H1 (cell line): ENCODE data around the gene CSHL1.
"Not testable (repeated sequence)": the region's sequence is repeated elsewhere in the genome, so short reads cannot be mapped to it uniquely, and the experiment has no call there.

ENCODE experiments used
- CEBPB ChIP-seq: IDR thresholded peaks from 2 replicates; pipeline ENCODE4 v1.6.1; 2012; ENCODE audit warnings: low read depth, low read length
- EZH2 ChIP-seq: fragments of 200-600 bp; sonication (generic); IDR thresholded peaks from 2 replicates; pipeline ENCODE4 v1.7.1; 2012; ENCODE audit warnings: low read depth, mild to moderate bottlenecking, moderate library complexity, low read length, inconsistent platforms; ENCODE audit not compliant: severe bottlenecking
- GABPA ChIP-seq: IDR thresholded peaks from 2 replicates; pipeline ENCODE4 v1.6.1; 2011; ENCODE audit warnings: mild to moderate bottlenecking, low read length, moderate library complexity, borderline replicate concordance; ENCODE audit not compliant: insufficient read depth

DNA sequence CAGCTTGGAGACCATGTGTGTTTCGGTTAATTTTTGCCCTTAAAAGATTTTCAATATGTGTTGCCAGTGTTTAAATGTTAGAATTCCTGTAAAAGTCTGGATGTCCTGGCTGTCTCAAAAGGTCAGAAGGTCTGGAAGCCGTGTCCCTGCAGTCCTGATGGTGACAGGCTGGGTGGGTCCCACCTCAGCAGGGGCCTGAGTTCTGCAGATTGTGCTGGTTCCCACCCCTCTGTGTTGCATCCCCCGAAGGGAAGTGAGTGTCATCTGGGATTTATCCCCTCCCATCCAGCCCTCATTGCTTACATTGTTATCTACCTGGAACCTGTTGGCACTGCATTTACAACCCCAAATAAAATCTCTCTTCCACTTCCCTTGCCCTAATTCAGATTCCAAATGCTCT, 17.0 kb downstream of the CSHL1 start:
- not testable (repeated sequence) for TF ChIP-seq CEBPB, GABPA, EZH2
